Raji (cell line): ENCODE results near the gene PUDP.

Experiments used
- POLR2A ChIP-seq: IDR thresholded peaks from 2 replicates; pipeline ENCODE4 v1.6.1; 2011; ENCODE audit warnings: low read depth, low read length, control low read depth; ENCODE audit not compliant: insufficient read depth

PUDP gene

DNA sequence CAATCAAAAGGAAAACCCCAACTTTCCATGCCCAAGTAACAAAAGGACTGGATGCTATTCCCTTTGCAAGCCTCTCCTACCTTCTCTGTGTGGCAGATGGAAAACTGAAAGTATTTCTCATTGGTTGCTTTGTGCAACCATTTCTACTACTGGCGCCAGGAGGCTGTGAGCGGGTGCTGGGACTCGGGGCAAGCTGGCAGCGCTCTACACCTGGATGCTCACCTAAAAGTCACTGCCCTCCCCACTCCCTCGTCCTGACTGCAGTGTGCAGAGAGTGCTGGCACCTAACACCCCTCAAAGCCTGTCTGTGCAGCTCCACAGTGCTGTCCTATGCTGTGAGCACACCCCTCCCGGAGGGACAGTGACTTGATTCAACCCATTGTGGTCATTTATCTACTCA, 54.6 kb downstream of the PUDP start:
- no peak for TF ChIP-seq POLR2A

DNA sequence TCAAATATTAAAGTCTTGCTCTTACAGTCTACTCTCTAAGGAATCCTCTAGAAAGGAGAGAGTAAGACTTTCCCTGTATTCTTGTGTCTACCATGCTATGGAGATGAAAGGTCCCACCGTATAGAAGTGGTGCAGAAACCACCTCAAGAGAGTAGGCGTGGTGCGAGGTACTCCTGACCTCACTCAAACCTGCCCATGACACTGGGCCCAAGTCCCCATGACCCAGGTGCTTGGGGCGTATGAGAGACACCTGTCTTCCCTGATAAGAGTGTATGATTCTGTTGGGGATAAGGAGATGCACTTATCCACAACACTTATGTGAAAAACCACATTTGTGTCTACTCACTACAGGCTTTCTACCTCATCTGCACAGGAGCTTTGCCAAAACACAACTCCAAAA, 55.4 kb downstream of the PUDP start:
- no peak for TF ChIP-seq POLR2A

DNA sequence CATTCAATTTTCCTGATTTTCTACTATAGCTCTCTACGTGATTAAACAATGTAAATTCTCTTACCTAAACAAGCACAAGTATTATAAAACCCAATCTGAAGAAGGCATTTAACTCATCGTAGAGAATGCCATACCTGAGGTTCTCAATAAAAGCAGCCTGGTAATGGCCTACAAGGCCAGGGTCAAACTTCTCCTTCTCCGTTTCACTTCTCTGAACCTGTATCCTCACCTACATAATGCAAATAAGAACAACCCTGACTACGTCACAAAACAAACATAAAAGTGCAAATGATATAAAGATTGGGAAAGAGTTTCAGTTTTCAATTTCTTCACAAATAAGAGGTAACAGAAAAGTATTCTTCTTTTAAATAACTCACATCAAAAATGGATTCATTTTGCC, 56.0 kb downstream of the PUDP start:
- no peak for TF ChIP-seq POLR2A

DNA sequence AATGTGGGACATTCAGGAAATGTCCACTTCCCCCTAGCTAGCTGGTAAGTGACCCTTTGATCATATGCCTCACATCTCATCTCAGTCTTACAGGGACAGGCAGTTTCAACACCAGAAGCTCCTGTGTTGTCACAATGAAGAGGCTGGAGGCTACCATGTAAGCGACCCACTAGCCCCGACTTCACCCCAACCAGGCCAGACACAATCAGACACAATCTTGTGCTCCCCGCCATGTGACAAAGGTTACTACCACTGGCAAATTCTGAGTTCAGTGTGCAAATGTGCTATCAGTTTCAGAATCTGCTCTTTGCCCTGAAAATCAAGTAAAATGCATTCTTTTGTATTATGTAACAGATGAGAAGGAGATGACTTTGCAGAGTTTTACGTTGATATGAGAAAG, 57.3 kb downstream of the PUDP start:
- no peak for TF ChIP-seq POLR2A

DNA sequence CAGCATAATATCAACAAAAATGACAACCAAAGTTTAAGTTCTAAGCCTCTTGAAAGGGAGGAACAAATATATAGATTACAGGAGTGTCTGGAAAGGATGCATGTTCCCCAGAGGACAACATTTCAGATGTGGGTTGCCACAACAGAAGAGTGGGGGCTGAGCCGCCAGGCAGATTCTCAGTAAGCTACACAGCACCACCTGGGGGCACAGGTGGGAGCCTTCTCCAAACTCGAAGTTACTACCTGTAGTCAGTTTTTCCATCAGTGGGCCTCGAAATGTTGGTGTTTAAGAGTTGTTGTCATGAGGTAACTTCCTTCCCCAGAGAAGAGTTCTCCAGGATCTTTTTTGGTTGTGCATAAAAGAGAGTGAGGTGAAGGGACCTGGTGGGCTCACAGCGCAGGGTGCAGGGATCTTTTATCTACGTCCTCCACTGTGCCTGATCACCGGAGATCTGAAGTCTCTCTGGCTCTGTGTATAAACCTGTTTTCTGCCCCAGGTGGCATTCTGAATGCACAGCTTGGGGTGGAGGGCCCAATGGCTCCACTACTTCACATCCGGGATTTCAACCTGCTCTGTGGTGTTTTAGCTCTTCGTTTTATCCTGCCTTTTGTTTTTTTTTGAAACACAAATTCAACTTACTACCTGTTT, 58.9 kb downstream of the PUDP start:
- no peak for TF ChIP-seq POLR2A

DNA sequence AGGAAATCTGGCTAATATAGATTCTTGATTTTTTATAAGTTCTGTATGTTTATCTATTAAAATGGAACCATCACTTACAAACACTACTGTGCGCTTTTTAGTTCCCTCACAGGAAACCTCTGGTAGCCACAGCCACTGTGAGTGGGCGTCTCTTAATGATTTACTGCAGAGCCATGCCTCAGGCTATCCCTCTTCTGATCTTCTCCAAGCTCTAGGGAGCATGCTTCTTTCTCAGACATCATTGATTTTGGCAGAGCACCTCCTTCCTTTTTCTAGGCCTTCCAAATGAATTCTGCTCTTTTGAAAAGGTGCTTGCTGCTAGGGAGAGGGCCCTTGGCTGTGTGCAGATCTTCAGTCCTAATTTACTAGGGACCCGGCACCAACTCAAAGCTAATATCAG, 61.6 kb downstream of the PUDP start:
- TF ChIP-seq POLR2A = no peak

DNA sequence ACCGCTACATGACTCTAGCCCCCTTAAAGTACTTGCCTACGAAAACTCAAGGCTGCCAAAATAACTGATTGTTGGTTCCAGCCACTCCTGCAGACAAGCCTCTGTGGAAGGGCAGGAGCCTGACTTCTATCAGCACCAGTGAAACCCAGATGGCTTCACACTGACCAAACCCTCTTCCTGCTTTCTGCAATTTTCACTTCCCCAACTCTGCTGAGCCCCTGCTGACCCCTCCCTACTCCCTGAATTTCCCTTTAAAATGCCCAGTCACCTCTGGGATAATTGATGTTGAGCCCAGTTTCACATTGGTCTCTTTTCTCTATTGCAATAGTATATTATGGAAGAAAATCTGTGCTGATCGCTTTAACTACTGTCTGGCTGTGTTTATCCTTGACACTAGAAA, 62.1 kb downstream of the PUDP start:
- no peak for TF ChIP-seq POLR2A

DNA sequence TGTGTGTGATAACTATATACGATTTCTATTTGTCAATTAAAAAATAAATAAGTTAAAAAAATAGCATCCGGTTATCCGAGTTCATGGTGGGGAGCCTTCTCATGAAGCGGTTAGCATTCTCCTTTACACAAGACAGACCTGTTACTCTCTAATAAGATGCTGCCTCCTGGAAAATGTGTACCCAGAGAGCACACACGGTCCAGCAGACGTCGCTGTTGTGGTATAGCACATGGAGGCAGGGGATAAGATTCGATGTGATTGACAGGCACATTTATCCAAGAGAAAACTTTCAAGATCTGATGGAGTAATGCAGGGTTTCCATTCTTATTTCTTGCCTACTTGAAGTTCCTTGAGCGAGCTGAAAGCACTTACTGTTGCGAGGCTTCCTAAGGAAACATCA, 63.1 kb downstream of the PUDP start:
- no peak for TF ChIP-seq POLR2A

DNA sequence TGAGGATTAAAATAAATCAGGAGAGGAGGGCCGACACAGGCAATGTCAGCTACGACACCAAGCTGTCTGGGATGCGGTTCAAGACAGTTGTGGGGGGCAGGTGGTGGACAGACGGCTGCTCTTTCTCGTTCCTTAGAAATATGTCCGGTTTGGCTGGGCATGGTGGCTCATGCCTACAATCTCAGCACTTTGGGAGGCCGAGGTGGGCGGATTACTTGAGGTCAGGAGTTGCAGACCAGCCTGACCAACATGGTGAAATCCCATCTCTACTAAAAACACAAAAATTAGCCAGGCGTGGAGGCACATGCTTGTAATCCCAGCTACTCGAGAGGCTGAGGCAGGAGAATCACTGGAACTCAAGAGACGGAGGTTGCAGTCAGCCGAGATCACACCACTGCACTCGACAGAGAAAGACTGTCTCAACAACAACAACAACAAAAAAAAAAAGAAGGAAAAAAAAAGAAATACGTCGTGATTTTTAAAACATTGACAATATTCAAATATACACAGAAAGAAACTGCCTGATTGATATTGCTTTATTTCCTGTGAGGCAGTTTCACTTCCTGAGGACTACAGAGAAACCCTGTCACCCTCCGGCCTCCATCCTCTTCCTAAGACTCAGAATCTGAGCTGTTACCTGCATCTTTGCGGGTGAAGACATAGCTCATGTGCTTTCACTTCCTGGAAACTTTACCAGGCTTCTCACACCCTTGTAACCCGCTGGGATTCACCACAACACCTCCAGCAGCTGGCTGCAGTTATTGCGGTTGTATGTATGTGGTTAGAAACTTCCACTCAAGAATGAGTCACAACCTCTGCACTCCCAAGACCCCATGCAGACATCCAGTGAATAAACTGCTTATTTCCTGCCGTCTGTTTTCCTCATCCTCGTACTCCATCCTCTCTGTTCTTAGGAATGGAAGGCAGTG, 64.2 kb downstream of the PUDP start:
- no peak for TF ChIP-seq POLR2A

DNA sequence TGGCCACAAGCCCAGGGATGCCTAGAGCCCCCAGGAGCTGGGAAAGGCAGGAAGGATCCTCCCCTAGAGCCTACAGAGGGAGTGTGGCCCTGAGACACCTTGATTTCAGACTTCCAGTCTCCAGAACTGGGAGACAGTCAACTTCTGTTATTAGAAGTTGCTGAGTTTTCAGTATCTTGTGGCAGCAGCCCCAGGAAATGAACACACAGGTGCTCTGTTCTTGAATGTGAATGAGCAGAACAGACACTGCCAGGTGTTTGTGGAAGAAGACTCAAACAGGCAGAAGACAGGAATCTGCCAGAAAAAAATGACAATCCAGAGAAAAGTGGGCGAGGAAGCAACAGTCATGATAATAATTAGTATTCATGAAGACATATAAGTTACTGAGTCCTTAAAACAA, 64.9 kb downstream of the PUDP start:
- TF ChIP-seq POLR2A = no peak

DNA sequence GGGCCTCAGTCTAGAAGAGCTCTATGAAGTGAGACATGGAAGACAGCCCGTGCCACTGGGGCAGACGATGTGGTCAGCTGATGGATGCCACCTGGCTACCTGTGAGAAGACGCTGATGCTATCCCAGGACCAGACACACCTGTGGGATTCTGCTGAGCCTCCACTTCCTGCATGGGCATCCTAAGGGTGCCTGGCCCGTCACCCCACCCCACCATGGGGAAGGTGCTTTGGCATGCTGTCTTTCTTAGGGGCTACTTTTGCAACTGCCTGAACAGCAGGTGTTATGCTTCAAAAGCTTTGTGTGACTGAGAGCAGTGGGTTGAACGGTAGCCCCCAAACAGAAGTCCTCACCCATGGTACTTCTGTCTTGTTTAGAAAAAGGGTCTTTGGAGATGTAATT, 65.4 kb downstream of the PUDP start:
- no peak for TF ChIP-seq POLR2A

DNA sequence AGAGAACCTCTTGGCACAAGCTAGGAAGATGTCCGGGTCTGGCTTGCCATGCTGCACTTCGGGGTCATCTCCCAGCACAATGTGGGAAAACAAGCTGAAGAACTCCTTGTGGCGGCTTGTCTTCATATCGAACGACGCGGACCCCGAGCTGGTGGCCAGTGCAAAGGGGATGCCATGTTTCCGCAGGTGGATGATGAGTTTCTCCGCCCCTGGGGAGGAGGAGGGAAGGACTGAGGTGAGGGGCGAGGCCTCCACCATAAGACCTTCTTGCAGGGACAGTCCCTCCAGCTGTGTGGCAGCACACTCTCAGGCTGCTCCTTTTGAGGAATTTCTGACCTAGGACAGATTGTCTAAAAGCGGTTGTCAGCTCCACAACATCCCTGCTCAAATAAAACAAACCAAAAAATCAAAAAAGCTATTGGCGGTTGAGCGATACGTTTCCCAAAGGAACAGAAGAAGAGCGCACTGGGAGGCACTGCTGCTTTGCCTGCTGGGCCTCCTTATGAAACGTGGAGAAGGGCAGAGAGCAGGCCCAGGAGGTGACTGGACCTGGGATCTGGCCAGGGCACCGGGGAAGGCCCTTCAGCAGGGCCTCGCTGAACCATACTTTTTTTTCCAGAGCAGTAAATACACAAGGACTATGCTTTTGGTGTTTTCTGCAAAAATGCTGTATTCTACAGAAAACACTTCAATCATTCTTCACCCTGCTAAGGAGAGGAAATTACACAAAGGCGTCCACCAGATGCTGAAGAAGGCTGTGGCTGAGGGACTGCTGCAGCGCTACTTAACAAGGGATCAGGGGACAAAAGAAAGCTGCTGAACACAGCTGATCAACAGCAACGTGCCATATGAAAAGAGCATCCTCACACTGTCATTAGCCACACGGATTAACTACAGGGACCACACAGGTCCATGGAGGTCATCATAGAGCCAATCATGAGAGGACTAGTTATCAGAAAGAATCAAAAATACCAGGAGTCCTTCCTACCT, 70.4 kb downstream of the PUDP start:
- no peak for TF ChIP-seq POLR2A

DNA sequence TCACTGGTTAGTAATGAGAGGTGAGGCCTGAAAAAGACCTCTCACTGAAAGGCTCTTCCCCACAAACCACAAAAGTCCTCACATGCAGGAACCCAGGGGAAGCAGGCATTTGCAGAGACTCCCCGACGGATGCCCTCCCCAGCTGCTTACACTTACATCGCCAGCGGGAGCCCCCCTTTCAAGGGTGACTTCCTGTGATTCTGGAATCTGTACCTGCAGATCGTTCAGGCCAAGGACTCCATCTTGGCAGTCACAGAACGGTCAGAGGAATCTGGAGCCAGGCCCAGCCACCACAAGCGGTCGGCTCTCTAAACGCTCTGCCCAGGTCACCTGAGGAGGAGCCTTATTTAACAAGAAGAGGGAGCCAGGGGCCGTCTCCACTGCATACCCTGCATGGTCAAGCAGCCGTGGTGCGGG, 71.7 kb downstream of the PUDP start:
- no peak for TF ChIP-seq POLR2A

DNA sequence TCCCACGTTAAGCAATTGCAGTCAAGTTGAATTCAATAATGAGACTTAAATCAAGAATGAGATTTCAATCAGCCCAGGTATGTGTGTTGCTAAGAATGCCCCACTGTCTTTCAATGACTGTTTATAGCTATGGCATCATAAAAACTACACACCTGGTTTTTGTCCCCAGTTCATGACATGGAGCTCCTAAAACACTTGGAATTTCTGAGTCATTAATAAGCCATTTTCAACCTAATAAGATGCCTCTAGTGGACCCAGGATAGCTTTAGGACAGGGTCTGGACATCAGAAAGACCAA, 73.1 kb downstream of the PUDP start:
- TF ChIP-seq POLR2A = no peak

DNA sequence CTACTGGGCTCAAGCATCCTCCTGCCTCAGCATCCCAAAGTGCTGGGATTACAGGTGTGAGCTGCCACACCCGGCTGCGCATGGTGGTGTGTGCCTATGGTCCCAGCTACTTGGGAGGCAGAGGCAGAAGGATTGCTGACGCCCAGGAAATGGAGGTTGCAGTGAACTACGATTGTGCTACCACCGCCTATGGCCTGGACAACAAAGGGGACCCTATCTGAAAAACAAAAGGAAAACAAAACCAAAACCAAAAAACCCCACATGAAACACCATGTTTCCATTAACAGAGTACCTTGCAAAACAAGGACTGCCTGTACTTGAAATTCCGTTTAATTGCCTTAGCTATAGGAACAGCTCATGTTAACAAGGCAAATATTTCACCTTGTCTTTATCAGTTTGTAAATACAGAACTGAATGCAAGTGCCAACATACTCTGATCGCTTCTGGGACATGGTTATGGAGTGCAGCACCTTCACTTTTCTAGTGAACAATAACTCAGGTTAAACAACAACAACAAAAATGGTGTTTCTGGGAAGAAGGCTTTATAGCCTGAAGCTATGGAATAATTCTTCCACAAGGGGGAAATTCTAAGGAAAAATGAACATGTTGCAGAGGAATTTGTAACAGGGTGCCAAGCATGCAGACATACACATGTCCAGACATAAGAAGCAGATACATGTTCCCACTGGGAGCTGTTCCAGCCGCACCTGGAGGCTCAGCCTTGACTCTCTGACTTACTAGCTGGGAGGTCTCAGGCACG, 73.6 kb downstream of the PUDP start:
- no peak for TF ChIP-seq POLR2A
